ENCODE measurements around the gene IQGAP2.
"Not testable (repeated sequence)": the region's sequence is repeated elsewhere in the genome, so short reads cannot be mapped to it uniquely, and the experiment has no call there.

IQGAP2 gene

DNA sequence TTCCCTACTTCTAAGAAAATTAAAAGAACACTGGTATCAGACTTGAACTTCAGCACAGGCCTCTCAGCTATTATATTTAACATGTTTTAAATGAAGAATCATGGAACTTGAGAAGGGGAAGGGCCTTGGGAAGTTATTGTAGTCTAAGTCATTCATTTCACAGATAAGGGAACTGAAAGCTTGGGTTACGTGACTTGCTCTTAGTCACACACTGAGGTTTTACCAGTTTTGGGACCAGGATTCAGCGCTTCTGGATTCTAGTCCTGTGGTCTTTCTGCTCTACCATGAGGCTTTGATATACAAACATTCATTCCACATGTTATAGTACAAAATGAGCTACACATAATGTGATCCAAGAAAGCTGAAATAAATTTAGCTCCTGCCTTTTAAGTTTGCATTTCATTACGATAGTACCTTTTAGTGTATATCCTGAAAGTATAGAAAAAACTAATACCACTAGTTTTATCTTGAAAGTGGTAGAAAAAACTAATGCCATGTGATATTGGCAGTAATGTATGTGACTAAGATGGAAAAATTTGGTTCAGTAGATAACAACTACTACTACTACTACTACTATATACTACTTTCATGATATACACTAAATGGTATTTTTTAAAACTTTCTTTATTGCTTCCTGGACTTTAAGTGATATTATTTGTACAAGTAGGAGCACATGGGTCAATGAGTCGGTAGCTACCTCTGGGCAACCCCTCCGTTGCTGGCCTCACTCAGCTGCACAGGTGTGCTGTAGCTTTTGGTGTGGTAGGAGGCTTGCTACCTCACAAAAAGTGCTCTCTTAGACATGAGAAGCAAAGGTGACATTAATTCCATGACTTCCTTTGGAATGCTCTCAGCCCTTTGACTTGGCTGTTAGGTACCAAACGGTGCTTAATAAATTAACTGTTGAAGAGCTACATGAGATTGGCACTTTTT lies 179.4 kb downstream of the IQGAP2 start:
- DNase-seq = no peak

DNA sequence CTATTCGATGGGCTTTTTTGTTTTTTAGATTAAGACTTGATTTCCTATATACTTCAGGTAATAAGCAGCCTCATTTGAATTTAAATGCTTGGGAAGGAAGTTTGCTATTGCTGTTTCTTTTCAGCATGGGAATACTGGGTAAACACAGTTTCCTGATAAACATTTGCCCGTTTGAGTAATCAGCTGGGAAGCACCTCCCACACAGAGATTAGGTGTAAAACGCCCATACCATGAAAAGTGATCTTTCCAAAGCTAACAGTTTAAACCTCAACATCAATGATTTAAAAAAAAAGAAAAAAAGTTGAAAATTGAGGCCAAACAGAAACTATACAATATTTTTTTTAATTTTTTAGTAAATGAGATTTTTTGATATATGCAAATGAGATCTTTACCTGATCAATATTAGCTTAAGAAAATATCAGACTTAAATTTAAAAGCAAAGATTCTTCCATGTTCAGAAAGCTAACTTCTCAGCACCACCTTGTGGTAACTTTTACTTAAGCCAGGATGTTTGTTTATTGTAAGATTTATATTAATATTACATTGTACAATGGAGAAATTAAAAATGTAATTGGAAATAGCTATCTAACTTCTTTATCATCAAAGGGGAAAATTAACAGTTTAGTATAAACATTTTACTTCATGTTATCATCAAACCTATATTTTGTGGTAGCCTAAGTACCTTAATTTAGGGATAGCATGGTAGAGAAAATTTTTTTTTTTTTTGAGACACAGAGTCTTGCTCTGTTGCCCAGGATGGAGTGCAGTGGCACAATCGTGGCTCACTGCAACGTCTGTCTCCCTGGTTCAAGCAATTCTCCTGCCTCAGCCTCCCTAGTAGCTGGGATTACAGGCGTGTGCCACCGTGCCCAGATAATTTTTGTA lies 180.3 kb downstream of the IQGAP2 start:
- DNase-seq = no peak

- DNase-seq = no peak
Observed at GRCh38 chr5:76585783-76586217, 182.7 kb downstream of the IQGAP2 start.

DNA sequence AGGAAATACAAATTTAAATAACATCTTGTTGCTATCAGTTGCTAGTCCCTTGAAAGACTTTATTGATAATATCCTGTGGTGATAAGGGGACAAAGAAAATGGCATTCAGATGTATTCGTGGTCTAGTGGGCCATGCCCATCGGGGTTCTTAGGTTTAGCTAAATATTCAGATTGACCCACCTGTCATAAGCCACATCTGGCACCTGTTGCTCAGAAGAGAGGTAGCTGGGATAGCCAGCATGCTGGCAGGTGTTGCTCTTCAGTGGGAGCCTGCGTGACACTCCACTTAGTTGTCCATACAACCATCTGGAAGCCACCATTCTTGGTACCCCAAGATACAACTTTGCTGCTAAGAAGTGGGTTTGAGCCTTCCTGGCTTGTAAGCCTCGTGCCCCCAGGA lies 183.4 kb downstream of the IQGAP2 start:
- DNase-seq = no peak

- no peak for DNase-seq
Observed at GRCh38 chr5:76590027-76590426, 186.9 kb downstream of the IQGAP2 start.

DNA sequence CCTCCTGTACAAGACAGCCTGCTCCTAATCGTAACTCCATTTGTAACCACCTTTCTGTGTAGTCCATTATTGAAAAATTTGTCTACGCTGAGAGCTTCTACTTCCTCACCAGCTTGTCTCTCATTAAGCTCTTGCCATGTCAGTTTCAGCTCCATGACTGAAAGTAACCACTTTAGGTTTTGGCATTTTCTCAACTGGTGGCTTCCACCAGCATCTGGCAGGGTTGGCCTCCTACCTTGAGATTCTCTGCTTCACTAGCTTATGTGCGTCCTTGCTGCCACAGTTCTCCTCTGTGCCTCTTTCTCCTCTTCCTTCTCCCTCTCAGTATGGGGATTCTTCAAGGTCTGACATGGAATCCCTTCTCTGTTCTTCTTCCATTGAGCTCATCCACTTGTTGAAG lies 188.3 kb downstream of the IQGAP2 start:
- no peak for DNase-seq

DNA sequence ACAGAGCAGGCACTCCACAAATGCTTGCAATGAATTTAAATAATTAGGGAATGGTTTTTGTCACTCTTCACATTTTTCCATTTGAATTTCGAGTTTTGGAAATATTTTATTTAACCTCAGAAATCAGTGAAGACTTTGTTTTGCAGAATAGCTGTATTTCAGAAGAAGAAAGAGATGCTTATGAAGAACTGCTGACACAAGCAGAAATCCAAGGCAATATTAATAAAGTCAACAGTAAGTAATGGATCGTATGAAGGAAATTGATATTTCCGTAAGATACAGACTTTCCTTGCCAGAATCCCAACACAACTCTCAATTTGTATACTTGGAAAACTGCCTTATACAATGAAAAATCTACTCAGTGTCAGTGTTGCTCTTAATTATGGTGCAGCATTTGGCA lies 189.6 kb downstream of the IQGAP2 start:
- DNase-seq = no peak

- DNase-seq = no peak
Observed at GRCh38 chr5:76594107-76594506, 191.0 kb downstream of the IQGAP2 start.

DNA sequence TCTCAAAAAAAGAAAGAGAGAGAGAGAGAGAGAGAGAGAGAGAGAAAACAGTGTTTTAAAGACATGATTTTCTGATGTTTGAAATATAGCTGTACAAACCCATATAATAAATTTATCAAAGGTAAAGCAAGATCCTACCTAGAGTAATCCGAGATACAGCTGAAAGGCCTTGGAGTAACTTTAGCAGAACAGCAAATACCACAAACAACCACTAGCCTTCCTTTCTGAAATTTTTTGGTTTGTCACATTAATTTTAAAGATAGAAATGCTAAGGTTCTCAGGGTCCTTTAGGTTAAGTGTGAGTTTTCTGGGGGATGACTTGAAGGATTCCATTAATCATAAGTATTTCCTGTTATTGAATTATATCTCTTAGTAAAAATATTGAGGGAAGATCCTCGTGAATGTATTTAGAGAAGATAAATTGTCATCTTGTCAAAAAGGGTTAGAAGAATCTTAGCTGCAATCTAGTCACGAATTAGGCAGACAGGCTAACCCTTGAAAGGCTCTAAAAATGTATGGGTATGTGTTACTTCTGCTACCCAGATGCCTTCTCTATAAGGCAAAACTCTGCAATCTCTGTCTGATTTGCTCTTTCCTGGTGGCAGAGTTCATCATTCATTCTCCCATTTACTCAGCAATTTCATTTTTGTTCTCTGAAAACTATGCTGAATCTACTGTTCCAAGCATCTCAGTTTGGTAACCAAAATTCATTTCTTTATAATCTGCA lies 192.8 kb downstream of the IQGAP2 start:
- no peak for DNase-seq

DNA sequence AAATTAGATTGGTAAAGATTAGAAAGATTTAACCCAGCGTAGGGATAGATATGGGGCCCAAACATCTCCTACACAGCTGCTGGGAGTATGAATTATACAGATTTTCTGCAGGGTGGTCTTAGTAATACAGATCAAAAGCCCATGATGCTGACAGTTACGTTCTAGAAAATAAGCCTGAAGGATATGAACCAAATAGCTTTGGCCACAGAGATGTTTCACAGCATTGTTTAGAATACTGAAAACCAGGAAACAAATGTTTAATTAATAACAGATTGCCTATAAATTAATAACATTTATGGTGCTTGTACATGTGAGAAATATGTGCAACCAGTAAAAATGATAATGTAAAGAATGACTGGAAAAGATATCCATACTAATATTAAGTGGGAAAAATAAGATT lies 195.4 kb downstream of the IQGAP2 start:
- DNase-seq = no peak

DNA sequence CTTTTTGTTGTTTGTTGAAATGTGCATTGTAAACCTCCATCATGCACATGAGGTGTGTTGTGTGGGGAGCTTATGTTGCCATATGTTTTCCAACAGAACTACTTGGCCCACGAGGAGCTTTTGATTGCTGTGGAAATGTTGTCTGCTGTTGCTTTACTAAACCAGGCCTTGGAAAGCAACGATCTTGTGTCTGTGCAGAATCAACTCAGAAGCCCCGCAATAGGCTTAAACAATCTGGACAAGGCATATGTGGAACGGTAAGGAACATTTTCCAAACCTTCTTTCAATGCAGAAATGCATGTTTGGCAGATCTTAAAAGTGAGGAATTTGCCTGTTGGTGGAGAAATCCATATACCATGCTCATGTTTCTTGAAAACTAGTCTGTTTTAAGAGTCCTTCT lies 197.6 kb downstream of the IQGAP2 start:
- no peak for DNase-seq

GRCh38 chr5:76601470-76601869 lies 198.4 kb downstream of the IQGAP2 start:
- peak in 1 of 2 experiments; percentile 47 for DNase-seq

DNA sequence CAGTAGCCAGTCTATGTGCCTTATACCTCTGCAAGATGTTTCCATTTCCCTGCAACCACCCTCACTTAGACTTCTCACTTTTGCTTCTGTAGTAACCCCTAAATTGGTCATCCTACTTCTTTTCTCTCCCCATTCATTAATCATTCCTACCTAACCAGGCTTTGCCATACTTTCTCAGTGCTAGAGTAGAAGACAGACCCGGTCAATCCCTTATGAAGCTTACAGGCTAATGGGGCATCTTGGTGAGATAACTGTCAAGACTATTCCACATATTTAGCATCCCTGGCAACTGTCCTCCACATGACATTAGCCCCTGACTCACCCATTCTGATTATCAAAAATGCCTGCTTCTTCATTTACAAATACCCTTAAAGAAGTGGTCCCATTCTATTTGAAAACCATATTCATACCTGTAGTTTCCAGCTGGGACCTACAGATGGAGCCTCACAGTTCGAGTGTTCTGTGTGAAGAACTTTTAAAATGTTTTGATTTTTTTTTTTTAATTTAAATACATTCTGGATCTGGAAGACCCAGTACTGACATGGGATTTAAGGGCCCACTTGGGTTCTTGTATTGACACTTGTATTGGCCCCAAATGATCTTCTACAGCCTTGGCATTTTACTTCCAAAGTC lies 199.1 kb downstream of the IQGAP2 start:
- no peak for DNase-seq

DNA sequence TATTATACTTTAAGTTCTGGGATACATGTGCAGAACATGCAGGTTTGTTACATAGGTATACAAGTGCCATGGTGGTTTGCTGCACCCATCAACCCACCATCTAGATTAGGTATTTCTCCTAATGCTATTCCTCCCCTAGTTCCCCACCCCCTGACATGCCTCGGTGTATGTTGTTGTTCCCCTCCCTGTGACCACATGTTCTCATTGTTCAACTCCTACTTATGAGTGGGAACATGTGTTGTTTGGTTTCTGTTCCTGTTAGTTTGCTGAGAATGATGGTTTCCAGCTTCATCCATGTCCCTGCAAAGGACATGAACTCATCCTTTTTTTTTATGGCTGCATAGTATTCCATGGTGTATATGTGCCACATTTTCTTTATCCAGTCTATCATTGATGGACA lies 200.9 kb downstream of the IQGAP2 start:
- not testable (repeated sequence) for DNase-seq

DNA sequence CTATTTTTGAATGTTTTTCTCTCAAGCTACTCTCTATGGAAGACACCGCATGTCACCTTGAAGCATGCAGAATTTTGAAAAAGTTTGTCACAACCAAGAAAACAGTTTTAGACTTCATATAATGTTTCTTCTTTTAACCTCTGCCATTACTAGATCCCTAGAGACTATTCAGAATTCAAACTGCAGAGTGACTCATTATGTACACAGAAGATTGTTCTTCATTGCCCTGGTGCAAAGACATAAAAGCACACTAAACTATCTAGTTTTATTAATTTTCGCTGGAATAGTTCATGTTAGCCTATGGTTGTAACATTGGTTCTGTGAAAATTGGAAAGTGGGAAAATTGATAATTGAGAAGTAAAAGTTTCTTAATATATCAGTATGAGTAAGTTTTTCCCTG lies 201.8 kb downstream of the IQGAP2 start:
- DNase-seq = no peak

DNA sequence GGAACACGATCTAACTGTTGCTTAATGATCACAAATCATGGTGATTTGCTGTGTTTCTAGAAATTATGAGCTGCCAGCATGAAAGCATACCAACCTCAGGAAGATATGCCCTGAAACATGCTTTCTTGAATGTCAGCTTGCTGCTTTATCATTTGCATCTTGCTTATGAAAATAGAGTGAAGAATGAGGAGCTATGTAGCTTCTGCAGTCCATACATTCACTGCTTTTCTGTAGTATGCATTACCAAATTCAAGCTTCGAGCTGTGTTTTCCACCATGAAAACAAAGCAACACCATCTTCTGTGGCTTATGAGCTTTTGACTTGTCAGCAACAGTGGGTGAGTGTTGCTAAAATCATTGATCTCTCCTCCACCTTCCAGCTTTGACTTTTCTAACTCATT lies 203.6 kb downstream of the IQGAP2 start:
- no peak for DNase-seq

DNA sequence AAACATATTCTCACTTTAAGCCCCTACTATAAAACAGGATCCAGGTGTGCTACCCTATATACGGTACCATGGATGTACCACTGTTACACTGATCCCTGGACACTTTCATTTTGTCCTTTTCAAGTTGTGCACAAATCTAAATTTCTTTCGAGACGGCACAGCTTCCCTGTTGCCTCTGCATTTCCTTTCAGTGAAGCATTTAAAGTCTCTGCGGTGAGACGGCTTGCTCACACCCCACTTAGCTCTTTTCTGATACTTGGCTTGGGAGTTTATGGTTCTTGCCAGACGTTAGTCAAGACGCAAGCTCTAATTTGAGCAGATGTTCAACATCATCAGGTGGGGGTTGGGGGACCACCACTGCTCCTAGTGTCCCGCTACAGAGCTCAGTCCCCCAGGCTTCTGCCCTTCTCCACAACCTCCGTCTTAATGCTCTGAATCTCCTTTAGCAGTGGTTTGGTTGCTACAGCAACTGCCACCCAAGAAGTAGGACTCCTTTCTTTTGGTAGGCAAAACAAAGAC lies 204.3 kb downstream of the IQGAP2 start:
- DNase-seq = no peak

GRCh38 chr5:76608833-76609232 lies 205.7 kb downstream of the IQGAP2 start:
- no peak for DNase-seq

DNA sequence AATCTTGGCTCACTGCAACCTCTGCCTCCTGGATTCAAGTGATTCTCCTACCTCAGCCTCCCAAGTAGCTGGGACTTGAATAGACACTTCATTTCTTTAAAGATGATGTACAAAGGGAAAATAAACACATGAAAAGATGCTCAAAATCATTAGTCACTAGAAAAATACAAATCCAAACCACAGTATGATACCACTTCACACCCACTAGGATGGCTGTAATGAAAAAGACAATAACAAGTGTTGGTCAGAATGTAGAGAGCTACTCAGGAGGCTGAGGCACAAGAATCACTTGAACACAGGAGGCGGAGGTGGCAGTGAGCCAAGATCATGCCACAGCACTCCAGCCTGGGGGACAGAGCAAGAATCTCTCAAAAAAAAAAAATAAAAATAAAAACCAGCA lies 207.1 kb downstream of the IQGAP2 start:
- DNase-seq = no peak

GRCh38 chr5:76612942-76613341 lies 209.9 kb downstream of the IQGAP2 start:
- DNase-seq = no peak

GRCh38 chr5:76615759-76616158 lies 212.7 kb downstream of the IQGAP2 start:
- no peak for DNase-seq

DNA sequence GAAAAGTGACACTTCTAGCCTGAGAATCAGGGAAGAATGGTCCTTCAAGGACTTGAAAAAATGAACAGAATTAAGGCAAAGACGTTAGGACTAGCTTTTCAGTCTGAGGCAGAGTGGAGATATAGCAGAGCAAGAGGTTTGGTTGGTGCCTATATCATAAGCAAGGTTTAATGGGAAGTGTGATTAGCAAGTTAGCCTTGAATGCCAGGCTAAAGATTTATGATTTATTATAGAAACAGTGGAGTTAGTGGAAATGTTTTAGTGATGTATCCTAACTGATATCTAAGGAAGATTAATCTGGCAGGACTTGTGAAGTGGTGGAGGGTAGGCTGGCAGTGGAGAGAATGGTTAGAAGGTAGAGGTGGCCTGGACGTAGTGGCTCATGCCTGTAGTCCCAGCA lies 213.1 kb downstream of the IQGAP2 start:
- no peak for DNase-seq
